ENCODE data around the gene DNAJC16. TPM values are rescaled to one million over a fixed set of nuclear protein-coding genes. Genes with fewer than 3 reads are reported as not detected.

Gene DNAJC16
- total and polyA plus RNA-seq, 2 of the 4 experiments (the other 2 are of a cell fraction) = 8.0 to 13.1 TPM

GRCh38 chr1:15617173-15618076 is 90.8 kb downstream of the DNAJC16 start, which contains the start of gene DDI2:
Gene DDI2, plus strand, starts transcription at chr1:15617458. Its CDS starts 213 bp downstream, at chr1:15617671.
- H2AFZ ChIP-seq (replicated peaks; ENCODE audit: low read length, poor library complexity) = peak within 1 kb of the TSS; percentile 98
- peak within 1 kb of the TSS; percentile 95 for H2BK5ac ChIP-seq (ENCODE audit: low read depth, low read length, poor library complexity, severe bottlenecking)
- peak within 1 kb of the TSS; percentile 75 for H3K18ac ChIP-seq (ENCODE audit: low read depth, low read length)
- DNase-seq (peak; percentile 97), ATAC-seq (ENCODE audit: low read depth) (peak; percentile 94)
- POLR2A ChIA-PET (ENCODE audit: unreplicated experiment) = no interaction called here
- peak within 1 kb of the TSS; percentile 91 to 92 for H4K8ac ChIP-seq (ENCODE audit: low read depth in 2 of 2, low read length in 2 of 2)
- in situ Hi-C loops (cut with MboI; ENCODE audit: low sequenced_read_pairs) = no loop called here
- no TSS peak for BruUV-seq (replicated peaks)
- peak within 1 kb of the TSS; percentile 86 for H2AK5ac ChIP-seq (ENCODE audit: low read depth, low read length)
- H3K4me3 ChIP-seq (ENCODE audit: insufficient read depth, low read depth, low read length) = peak within 1 kb of the TSS; percentile 76
- no peaks in the 10 kb centered on the region for H3K9me3 ChIP-seq (ENCODE audit: control insufficient read depth, insufficient read depth, low read length)
- peaks cover 11% of the 10 kb centered on the region; the same call in 1 of the 2 replicates for H3K9me1 ChIP-seq (ENCODE audit: insufficient read depth, low read length)
- H3K56ac ChIP-seq (ENCODE audit: extremely low read depth, insufficient read depth, low read length) = peak within 1 kb of the TSS; percentile 75
- H3K9ac ChIP-seq (ENCODE audit: low read depth, low read length) = peak within 1 kb of the TSS; percentile 84
- peaks cover 7% of the 10 kb centered on the region for H3K4me1 ChIP-seq (ENCODE audit: control insufficient read depth, insufficient read depth, low read length)
- peaks cover 17% of the 10 kb centered on the region for H4K20me1 ChIP-seq (ENCODE audit: insufficient read depth, low read length)
- peak within 1 kb of the TSS; percentile 72 for H2BK120ac ChIP-seq (ENCODE audit: low read depth, low read length)
- peak within 1 kb of the TSS; percentile 88 for H3K27ac ChIP-seq (ENCODE audit: insufficient read depth, low read length)
- intact Hi-C loops (cut with micrococcal nuclease) = loop anchor here (5.0 kb wide), 2 partner anchors 65 to 85 kb away; partner anchors contain the start of gene PLEKHM2
- CTCF ChIA-PET = interaction anchor here (0.6 to 1.3 kb wide), 3 partner anchors 14 to 504 kb away, joined by 3 to 5 read pairs (median 3); no protein-coding TSS in a partner anchor
- peak within 1 kb of the TSS; percentile 75 for H3K4ac ChIP-seq (ENCODE audit: low read depth, low read length)
- H3K27me3 ChIP-seq (ENCODE audit: control insufficient read depth, insufficient read depth, low read length) = no peaks in the 10 kb centered on the region
- H2AK9ac ChIP-seq (replicated peaks; ENCODE audit: low read depth, low read length, poor library complexity) = peak within 1 kb of the TSS; percentile 97
- peak within 1 kb of the TSS; percentile 90 for H3K23ac ChIP-seq (ENCODE audit: low read depth, low read length)
- H2BK15ac ChIP-seq (ENCODE audit: low read depth, low read length) = peak within 1 kb of the TSS; percentile 75; the same call in 2 of the 3 replicates
- H3K79me1 ChIP-seq (ENCODE audit: low read depth in 1 of 2, low read length in 2 of 2) = peaks cover 6 to 29% of the 10 kb centered on the region in 2 experiments; a peak in 2 of 4 replicates
- peak within 1 kb of the TSS; percentile 33 for H2BK20ac ChIP-seq (ENCODE audit: low read depth, low read length)
- WGBS, 2 experiments (ENCODE audit: extremely low coverage in 2 of 2, insufficient read length in 1 of 2) = 0% methylated on average over 27 of the region's 86 CpGs; no CpG with 5 or more reads in 1 of the 2 experiments
- peak within 1 kb of the TSS; percentile 57 for H3K14ac ChIP-seq (replicated peaks; ENCODE audit: low read depth, low read length)
- H3K4me2 ChIP-seq (ENCODE audit: low read depth, low read length) = peak within 1 kb of the TSS; percentile 87
- H4K91ac ChIP-seq (ENCODE audit: insufficient read depth, low read depth, low read length) = peak within 1 kb of the TSS; percentile 66
- peak within 1 kb of the TSS; percentile 79 for H4K5ac ChIP-seq (ENCODE audit: low read depth, low read length)
- dilution Hi-C loops (cut with HindIII; ENCODE audit: low sequenced_read_pairs, unreplicated experiment) = no loop called here
- H3K36me3 ChIP-seq (ENCODE audit: control insufficient read depth, insufficient read depth, low read length) = no peaks in the 10 kb centered on the region
- TF ChIP-seq FOS (IDR thresholded peaks at IDR 0.05; ENCODE audit: low read depth, low read length) (peak; percentile 70), MAZ (IDR thresholded peaks at IDR 0.05; ENCODE audit: borderline replicate concordance, low read depth, low read length) (peak; percentile 99), CHD1 (IDR thresholded peaks at IDR 0.05; ENCODE audit: low read depth, low read length) (no peak), USF2 (IDR thresholded peaks at IDR 0.05; ENCODE audit: low read depth, low read length) (no peak), SMC3 (IDR thresholded peaks at IDR 0.05; ENCODE audit: low read depth, low read length) (no peak), MXI1 (IDR thresholded peaks at IDR 0.05; ENCODE audit: borderline replicate concordance, low read depth, low read length) (peak; percentile 88), RCOR1 (IDR thresholded peaks at IDR 0.05; ENCODE audit: insufficient replicate concordance, low read length) (no peak), RAD21 (IDR thresholded peaks at IDR 0.05; ENCODE audit: low read length) (peak; percentile 5; the same call in 1 of the 2 replicates), POLR2A (IDR thresholded peaks at IDR 0.05; ENCODE audit: low read depth, low read length) (peak; percentile 77; the same call in 1 of the 2 replicates), NFE2L2 (IDR thresholded peaks at IDR 0.05; ENCODE audit: low read depth, low read length) (no peak), CEBPB (IDR thresholded peaks at IDR 0.05; ENCODE audit: low read depth, low read length) (0 out of 2 replicates have a peak, but pooled peaks have one; percentile 48), MAFK (IDR thresholded peaks at IDR 0.05; ENCODE audit: low read depth, low read length) (no peak)
- TF ChIP-seq, protein P1, sequence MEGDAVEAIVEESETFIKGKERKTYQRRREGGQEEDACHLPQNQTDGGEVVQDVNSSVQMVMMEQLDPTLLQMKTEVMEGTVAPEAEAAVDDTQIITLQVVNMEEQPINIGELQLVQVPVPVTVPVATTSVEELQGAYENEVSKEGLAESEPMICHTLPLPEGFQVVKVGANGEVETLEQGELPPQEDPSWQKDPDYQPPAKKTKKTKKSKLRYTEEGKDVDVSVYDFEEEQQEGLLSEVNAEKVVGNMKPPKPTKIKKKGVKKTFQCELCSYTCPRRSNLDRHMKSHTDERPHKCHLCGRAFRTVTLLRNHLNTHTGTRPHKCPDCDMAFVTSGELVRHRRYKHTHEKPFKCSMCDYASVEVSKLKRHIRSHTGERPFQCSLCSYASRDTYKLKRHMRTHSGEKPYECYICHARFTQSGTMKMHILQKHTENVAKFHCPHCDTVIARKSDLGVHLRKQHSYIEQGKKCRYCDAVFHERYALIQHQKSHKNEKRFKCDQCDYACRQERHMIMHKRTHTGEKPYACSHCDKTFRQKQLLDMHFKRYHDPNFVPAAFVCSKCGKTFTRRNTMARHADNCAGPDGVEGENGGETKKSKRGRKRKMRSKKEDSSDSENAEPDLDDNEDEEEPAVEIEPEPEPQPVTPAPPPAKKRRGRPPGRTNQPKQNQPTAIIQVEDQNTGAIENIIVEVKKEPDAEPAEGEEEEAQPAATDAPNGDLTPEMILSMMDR (conservative IDR thresholded peaks at IDR 0.05; ENCODE audit: low read depth, low read length) = no peak

Measured in IMR-90 (cell line).